ENCODE data around the gene PRKCQ.
"Not testable (repeated sequence)": the region's sequence is repeated elsewhere in the genome, so short reads cannot be mapped to it uniquely, and the experiment has no call there.

PRKCQ gene

DNA sequence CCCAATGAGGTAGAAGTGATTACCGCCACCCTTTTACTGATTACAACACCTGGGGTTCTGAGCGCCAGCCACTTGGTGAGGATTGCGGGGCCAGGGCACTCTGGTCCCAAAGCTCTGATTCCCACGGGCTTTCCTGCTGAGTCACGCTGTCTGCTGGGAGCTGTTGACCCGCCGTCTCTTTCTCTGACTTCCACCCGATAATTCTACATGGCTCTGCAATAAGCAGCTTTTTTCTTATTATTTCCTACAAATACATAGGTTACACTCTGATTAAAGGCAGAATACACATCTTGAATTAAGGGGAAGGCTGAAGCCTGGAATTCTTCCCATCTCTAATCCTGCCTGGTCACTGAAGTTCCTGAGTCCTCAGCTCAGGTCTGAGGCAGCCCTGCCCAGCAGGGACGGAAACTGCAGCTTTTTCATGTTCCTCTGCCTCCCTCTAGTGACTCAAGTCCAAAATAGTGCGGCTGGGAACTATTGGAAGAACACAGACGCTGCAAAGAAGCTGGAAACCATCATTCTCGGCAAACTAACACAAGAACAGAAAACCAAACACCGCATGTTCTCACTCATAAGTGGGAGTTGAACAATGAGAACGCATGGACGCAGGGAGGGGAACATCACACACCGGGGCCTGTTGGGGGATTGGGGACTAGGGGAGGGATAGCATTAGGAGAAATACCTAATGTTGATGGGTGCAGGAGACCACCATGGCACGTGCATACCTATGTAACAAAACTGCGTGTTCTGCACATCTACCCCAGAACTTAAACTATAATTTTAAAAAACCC lies 178.3 kb downstream of the PRKCQ start:
- DNase-seq, result peak; percentile 89

DNA sequence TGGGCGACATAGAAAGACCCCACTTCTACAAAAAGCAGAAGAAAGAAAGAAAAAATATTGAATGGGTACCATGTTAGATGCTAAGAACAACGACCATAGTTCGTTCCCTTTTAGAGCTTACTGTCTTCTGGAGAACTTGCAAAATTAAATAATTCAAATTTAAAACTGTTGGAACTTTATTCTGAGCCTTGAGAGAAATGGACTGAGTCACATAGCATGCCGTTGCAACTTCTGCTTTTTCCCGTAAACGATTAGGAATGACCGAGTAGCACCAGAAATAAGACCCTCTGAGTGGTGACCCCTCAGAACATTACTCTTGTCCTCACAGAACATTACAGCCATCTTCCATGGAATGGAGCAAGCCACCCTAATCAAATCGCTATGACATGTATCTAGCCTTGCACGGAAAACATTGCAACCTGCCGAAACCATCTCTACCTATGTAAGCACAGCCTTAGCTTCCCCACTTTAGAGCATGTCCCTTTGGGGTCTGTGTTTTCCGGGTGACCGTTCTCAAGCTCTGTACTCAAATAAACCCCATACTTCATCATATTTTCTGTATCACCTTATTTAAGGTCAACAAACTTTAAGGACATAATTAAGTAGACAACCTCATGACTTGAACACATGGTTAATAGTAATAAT lies 179.1 kb downstream of the PRKCQ start:
- DNase-seq, result peak; percentile 33

DNA sequence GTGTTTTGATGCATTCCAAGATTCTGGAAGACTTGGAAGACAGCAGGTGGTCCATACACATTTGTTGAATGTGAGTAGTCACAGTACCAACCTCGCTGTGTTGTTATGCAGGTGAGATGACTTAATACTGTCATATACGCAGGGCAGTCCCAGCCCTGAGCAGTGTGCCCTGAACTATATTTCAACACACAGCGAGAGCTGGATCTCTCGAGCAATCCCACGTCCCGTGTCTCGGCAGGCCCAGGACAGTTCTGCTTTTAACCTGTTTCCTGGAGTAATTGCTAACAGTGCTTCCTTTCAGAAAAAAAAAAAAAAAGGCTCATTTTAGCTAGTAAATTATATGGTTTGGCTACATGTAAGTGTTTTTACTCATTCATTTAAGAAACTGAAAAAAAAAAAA lies 179.7 kb downstream of the PRKCQ start:
- DNase-seq, result no peak

DNA sequence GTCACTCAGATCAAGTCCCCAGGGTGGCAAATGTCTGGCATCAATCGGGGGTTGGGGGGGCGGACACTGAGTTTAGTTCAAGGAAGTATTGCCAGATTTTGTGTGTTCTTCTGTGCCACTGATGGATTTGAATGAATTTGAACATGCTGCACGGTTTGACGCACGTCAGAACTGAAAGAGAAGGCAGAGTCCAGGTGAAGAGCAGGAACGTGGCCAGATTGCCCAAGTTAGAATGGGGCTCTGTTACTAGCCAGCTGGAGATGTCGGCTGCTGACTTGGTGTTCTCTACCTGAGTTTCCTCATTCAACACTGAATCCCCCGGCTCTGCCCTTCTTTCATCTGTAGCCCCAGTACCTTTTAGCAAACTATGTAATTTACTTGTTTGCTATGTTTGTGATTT lies 180.2 kb downstream of the PRKCQ start:
- DNase-seq, result no peak

DNA sequence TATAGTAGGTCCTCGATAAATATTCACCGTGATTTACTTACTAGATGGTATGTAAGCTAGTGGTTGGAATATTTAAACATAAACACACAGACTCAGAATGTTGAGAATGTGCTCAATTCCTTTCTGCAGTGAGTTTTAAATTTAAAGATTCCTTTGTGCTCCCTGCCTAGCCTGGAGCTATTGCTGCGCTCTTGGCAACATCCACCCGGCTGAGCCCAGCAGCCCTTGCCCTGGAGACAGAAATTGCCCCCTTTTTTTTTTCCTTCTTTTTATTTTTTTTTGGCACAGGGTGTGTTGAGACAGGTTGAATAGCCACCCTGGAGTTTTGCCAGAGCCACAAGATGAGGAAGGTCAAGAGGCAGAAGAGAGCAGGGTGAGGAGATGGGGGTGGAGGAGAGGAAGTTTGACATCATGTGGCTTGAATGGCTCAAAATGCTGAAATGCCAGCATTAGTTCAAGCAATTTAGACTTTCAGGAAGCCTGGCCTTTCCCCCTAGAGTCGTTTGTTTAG lies 180.8 kb downstream of the PRKCQ start:
- DNase-seq, result no peak

DNA sequence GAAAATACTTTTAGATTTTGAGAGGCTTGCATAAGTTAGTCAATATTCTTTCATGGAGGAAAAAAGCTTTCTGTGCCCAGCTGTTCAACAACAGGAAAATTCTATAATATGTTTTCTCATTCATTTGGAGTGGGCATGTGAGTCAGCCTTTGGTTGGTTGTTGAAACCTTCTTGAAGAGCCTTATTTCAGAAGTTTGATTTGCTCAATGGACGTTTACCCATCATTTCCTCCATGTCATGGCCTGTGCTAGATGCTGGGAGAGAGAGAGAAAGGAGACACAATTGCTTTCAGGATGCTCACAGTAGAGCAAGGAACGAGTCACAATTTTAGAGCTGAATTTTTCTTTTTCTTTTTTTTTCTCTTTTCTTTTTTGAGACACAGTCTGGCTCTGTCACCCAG lies 181.7 kb downstream of the PRKCQ start:
- DNase-seq, result no peak

DNA sequence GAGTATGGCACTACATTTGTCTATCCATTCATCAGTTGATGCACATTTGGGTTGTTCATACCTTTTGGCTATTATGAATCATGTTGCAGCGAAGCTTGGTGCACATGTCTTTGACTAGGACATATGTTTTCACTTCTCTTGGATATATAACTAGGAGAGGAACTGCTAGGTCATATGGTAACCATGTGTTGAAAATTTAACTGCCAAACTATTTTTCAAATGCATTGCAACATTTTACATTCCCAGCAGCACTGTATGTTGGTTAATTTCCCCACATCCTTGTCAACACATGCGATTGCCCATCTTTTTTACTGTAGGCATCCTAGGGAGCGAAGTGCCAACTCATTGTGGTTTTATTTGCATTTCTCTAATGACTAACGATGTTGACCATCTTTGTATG lies 183.4 kb downstream of the PRKCQ start:
- no peak for DNase-seq

DNA sequence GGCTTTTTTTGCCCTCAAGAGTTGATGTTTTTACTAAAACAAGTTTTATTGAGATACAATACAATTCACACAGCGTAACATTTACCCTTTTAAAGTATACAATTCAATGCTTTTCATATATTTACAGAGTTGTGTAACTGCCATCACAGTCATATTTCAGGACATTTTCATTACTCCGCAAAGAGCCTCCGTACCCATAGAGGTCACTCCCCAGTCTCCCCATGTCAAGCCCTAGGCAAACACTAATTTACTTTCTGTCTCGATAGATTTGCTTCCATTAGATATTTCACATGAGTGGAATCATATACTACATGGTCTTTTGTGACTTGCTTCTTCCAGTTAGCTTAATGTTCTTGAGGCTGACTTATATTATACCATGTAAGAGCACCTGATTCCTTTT lies 183.8 kb downstream of the PRKCQ start:
- DNase-seq, result no peak

DNA sequence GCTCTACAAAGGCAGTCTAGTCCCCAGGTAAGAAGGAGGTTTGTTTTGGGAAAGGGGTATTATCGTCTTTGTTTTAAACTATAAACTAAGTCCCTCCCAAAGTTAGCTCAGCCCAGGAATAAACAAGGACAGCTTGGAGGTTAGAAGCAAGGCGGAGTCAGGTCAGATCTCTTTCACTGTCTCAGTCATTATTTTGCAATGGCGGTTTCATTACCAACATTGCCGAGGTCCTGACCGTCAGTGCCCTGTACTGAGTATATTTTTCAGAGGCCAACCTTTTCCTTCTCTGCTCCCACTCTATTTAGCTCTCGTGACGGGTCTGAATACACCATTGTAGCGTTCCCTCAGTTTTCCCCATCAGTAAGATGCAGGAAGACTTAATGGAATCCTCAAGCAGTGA lies 184.5 kb downstream of the PRKCQ start:
- no peak for DNase-seq

DNA sequence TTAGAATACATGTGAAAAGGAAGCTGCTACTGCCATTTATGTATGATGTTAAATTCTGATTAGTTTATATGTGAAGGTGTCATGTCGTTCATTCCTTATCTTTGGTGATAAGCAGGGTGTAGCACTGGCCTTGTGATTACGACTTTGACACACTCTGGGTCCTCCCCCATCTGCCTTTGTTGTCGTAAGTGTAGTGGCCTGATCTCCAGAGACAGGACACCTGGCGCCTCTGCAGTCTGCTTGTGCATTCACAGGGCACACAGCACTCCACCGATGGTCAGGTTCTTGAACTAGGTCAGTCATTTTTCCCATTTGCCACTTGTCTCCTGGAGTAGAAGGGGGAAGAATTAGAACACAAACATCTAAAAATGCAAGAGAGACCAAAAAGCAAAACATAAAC lies 186.0 kb downstream of the PRKCQ start:
- peak; percentile 53 for DNase-seq

DNA sequence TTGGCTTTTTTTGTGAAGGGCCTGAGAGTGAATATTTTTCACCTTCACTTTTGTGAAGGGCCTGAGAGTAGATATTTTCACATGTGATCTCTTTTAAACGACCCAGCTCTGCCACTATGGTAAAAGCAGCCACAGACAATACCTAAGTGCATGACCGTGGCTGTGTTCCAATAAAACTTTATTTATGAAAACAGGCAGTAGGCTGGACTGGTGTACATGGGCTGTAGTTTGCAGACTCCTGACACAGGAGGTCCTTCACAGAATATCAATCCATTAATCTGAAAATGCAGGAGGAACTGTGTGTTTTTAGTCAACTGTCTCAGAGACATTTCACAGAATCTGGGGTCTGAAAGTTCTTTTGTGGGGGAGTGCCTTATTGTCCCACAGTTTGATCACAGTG lies 186.9 kb downstream of the PRKCQ start:
- DNase-seq, result no peak

DNA sequence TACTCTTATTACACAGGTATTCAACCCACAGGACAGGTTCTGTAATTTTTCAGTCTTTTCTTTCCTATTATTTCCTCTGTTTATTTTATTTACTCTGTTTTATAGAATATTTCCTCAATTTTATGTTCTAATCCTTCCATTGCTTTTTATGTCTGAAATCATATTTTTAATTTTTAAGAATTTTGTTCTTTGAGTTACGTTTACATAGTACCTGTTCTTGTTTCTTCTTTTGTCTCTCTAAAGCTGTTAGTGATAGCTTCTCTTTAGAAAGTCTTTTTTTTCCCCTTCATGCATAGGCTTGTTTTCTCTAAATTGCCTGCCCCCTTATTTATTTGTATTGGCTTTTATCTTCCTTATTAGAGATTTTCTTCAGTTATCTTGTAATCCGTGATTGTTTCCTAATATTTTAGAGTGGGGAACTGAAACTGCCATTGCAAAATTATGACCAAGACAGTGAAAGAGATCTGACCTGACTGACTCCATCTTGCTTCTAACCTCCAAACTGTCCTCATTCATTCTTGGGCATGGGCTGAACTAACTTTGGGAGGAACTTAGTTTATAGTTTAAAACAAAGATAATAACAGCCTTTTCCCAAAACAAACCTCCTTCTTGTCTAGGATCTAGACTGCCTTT lies 189.7 kb downstream of the PRKCQ start:
- no peak for DNase-seq

DNA sequence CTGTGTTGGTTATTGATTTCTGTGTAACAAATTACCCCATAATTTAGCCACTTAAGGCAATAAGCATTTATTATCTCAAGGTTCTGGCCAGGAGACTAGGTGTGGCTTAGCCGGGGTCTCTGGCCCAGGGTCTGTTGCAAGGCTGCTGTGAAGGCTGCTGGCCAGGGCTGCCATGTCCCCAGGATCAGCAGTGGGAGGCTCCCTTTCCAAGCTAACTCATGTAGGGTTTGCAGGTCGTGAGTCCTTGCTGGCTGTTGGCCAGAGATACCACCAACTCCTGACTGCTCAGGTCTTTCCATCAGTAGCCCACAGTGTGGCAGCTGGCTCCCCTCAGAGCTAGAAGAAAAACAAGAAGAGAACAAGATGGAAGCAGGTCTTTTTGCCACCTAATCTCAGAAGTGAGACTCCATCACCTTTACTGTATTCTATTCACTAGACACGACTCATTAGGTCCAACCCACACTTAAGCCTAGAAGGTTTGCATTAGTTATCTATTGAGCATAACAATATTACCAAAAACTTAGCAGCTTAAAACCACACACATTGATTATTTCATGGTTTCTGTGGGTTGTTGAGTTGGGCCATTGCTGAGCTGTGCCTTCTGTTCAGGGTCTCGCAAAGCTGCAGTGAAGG lies 191.7 kb downstream of the PRKCQ start:
- DNase-seq, result no peak

DNA sequence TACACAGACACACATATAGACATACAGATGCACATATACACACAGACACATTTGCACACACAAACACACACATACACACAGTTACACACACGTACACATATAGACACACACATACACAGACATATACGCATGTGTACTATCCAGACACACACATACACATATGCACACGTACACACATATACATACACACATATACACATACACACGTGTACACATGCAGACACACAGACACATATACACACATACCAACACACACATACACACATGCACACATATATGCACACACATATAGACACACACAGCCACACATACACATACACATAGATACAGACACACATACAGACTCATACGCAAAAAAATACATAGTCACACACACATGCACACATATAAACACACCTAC lies 193.1 kb downstream of the PRKCQ start:
- no peak for DNase-seq

DNA sequence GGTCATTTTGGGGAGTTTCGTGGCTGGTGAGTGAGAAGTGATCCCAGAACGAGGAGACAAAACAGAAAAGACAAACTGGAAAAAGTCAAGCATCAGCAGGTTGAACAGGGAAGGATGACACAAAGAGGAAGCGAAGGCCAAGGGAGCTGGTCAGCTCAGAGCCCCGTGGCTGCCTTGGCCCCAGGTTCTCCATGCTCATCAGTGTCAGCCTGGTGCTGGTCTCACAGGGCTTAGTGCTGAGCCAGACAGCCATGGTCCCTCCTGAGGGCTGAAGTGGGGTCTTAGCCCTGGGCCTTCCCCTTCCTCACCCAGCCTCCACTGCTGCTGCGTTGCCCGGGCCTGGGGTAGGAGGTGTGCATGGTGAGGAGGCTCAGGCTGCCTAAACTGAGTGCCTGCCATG lies 193.7 kb downstream of the PRKCQ start:
- DNase-seq, result no peak

DNA sequence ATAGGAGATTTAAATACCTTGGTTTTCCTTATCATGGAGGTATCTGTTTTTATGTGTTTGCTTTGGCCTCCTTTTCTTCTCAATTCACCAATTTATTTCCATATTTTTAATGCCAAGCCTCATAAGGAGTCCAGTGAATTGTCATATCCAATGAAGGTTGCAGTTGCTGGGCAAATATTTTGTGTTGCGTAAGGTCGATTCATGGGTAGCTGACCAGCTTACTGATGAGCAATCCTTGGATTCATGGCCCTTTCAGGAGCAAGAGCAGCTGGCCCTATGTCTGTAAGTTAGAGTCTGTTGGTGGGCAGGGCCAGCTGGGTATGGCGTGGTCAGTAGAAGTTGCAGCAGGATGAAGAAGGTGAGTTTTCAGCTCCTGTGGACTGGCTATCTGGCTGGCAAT lies 194.4 kb downstream of the PRKCQ start:
- DNase-seq, result no peak

DNA sequence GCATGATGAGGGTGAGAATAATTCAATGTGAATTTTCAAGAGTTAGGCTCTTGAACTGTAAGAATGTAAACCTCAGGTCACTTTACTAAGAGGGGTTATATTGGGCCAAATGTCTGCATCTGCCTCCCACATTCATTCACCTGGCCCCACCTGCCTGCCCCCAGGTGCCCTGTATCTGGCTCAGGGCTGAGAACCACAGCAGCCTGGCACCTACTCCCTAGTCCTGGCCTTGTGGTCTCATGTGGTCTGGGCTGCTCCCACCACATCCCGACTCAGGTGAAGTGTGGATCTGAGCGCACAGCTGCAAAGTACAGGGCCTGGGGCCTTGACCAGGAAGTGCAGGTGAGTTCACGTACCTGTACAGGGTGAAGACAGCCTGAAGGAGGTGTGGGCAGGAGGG lies 195.2 kb downstream of the PRKCQ start:
- DNase-seq, result no peak

DNA sequence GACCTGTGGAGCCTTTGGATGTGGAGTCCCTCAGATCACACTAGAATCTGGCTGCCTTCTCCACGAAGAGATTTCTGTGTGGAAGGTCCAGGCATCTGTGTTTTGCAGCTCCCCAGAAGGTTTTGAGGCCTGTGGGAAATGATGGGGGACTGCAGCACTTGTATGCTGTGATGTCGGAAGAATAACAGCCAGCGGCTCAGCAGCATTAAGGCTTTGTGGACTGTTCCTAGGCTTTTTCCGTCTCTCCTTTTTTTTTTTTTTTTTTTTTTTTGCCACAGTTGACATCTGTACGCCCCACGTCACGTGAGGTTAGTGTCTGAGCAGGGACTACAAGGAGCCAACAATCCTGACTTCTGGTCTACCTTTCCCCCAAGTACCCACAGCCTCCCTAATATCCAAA lies 196.0 kb downstream of the PRKCQ start:
- no peak for DNase-seq

DNA sequence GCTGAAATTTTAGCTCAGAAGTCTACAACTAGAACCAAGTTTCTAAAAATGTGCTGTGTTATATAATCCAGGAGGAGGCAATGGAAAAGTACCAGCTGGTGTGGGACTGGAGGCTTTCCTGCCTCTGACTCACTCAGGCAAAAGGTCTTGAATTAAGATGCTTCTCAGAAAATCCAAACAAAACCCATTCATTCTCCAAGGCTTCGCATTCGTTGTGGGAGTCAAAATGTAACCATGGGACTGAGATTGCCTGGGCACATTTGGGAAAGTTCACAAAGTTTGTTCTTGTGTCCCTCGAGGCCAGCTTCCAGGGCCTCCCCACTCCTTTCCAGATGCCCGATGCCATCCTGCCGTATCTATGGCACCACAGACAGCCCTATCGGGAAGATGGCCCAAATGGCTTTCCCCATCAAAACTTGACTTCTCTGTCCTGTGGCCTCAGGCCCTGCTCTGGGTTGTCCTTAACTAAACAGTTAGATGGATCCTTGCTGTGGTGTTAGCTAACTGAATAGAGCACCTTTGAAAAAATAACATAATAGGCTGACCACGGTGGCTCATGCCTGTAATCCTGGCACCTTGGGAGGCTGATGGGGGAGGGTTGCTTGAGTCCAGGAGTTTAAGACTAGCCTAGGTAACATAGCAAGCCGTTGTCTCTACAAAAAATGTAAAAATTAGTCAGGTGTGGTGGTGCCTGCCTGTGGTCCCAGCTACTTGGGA lies 196.8 kb downstream of the PRKCQ start:
- DNase-seq, result no peak

DNA sequence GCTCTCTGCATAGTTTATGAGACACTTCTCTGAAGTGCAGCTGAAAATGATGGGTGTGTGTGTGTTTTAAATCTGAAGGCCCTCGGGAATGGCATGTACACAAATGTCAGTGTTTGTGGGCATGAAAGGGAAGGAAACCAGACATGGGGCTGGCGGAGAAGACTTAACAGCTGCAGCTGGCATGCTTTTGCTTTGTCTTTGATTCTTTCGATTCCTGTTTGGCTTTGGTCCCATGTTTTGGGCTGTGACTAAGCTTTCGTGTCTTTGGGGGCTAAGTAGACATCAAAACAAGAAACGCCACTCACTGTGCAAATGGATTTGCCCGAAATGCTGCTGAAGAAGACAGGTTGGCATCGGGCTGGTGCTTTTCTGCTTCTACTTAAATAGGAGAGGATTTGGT lies 198.0 kb downstream of the PRKCQ start:
- no peak for DNase-seq

DNA sequence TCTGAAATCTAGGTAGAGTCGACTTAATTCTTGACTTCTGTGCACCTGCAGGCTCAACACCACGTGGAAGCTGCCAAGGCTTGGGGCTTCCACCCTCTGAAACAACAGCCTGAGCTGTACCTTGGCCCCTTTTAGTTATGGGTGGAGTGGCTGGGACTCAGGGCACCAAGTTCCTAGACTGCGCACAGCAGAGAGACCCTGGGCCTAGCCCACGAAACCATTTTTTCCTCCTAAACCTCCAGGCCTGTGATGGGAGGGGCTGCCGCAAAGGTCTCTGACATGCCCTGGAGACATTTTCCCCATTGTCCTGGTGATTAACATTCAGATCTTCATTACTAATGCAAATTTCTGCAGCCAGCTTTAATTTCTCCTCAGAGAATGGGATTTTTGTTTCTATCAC lies 199.6 kb downstream of the PRKCQ start:
- not testable (repeated sequence) for DNase-seq

DNA sequence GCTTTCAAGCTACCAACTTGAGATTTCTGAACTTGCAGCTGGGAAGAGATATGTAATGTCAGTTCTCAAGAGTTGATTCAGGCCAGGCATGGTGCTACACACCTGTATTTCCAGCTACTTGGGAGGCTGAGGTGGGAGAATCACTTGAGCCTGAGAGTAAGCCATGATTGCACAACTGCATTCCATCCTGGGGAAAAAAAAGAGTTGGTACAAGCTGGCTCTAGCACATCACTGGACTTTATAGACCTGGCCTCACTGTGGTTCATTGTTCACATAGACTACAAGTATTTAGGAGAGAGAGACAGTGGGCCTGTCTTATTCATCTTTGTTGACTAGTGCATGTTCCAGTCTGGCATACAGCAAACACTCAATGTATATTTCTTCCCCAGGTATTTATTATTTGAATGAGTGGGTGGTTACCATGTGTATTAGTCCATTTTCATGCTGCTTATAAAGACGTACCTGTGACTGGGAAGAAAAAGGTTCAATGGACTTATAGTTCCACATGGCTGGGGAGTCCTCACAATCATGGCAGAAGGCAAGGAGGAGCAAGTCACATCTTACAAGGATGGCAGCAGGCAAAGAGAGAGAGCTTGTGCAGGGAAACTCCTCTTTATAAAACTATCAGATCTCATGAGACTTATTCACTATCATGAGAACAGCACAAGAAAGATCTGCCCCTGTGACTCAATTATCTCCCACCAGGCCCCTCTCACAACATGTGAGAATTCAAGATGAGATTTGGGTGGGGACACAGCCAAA lies 200.9 kb downstream of the PRKCQ start:
- DNase-seq, result no peak

All from NCI-H82 (cell line).